ENCODE data around the gene AFDN. TPM values are rescaled to one million over a fixed set of nuclear protein-coding genes. Genes with fewer than 3 reads are reported as not detected.

Gene AFDN
- total RNA-seq, 4 donors from 2014 or later = 66.9 to 88.0 (median 75.3) TPM

GRCh38 chr6:167949121-167949684, 122.5 kb downstream of the AFDN start:
- intact Hi-C loops (cut with DNase I) = no loop called here

GRCh38 chr6:167951781-167952511, 125.2 kb downstream of the AFDN start:
- 97% methylated on average over 27 of the region's 29 CpGs for WGBS
- DNase-seq (ENCODE audit: extremely low spot score) = no peak
- Histone ChIP-seq H3K9me3 (no peaks in the 10 kb centered on the region), H3K27me3 (no peaks in the 10 kb centered on the region), H3K4me1 (peaks cover 0 to 6% (median 0%) of the 10 kb centered on the region in 4 donors), H3K36me3 (peaks cover 38 to 74% (median 59%) of the 10 kb centered on the region in 4 donors), H3K27ac (replicated peaks in 1 of 4) (no peak overlapping the region), H3K4me3 (no peak overlapping the region)
- intact Hi-C loops (cut with DNase I) = no loop called here
- TF ChIP-seq EP300 (IDR thresholded peaks at IDR 0.05) (no peak), CTCF (IDR thresholded peaks at IDR 0.05) (no peak), POLR2AphosphoS5 (IDR thresholded peaks at IDR 0.05) (no peak), POLR2A (IDR thresholded peaks at IDR 0.05; ENCODE audit: low read depth) (no peak)

More at GRCh38 chr6:167949121-167949684, 122.5 kb downstream of the AFDN start:
- TF ChIP-seq EP300 (IDR thresholded peaks at IDR 0.05) = no peak
- Histone ChIP-seq H3K4me1 (no peaks in the 10 kb centered on the region), H3K36me3 (peaks cover 35 to 93% (median 73%) of the 10 kb centered on the region in 4 donors), H3K9me3 (no peaks in the 10 kb centered on the region), H3K27me3 (no peaks in the 10 kb centered on the region), H3K27ac (replicated peaks in 1 of 4) (no peak overlapping the region), H3K4me3 (no peak overlapping the region)
- no peak for DNase-seq (ENCODE audit: extremely low spot score)
- WGBS = 86% methylated on average over 7 of the region's 7 CpGs

GRCh38 chr6:167952512-167952859, 125.8 kb downstream of the AFDN start:
- no peaks in the 10 kb centered on the region for H3K9me3 ChIP-seq
- no peak for DNase-seq (ENCODE audit: extremely low spot score)
- TF ChIP-seq CTCF (IDR thresholded peaks at IDR 0.05) (no peak), POLR2AphosphoS5 (IDR thresholded peaks at IDR 0.05) (no peak), POLR2A (IDR thresholded peaks at IDR 0.05; ENCODE audit: low read depth) (no peak), EP300 (IDR thresholded peaks at IDR 0.05) (no peak)
- peaks cover 0 to 12% (median 0%) of the 10 kb centered on the region in 4 donors for H3K4me1 ChIP-seq
- no peak overlapping the region for H3K27ac ChIP-seq (replicated peaks in 1 of 4)
- H3K36me3 ChIP-seq = peaks cover 38 to 72% (median 56%) of the 10 kb centered on the region in 4 donors
- H3K27me3 ChIP-seq = no peaks in the 10 kb centered on the region
- intact Hi-C loops (cut with DNase I) = no loop called here
- H3K4me3 ChIP-seq = no peak overlapping the region
- 93% methylated on average over 1 of the region's 1 CpG for WGBS

GRCh38 chr6:167953551-167953950, 126.8 kb downstream of the AFDN start:
- peaks cover 32 to 61% (median 45%) of the 10 kb centered on the region in 4 donors for H3K36me3 ChIP-seq
- H3K4me3 ChIP-seq = no peak overlapping the region
- no peak overlapping the region for H3K27ac ChIP-seq (replicated peaks in 1 of 4)
- DNase-seq (ENCODE audit: extremely low spot score) = no peak
- 96% methylated on average over 5 of the region's 5 CpGs for WGBS
- no peaks in the 10 kb centered on the region for H3K27me3 ChIP-seq
- H3K9me3 ChIP-seq = no peaks in the 10 kb centered on the region
- H3K4me1 ChIP-seq = peaks cover 0 to 12% (median 0%) of the 10 kb centered on the region in 4 donors
- intact Hi-C loops (cut with DNase I) = no loop called here
- TF ChIP-seq POLR2A (IDR thresholded peaks at IDR 0.05; ENCODE audit: low read depth) = no peak
- no peak for TF ChIP-seq CTCF (IDR thresholded peaks at IDR 0.05)
- no peak for TF ChIP-seq POLR2AphosphoS5 (IDR thresholded peaks at IDR 0.05)
- TF ChIP-seq EP300 (IDR thresholded peaks at IDR 0.05) = no peak

- peaks cover 26 to 55% (median 39%) of the 10 kb centered on the region in 4 donors for H3K36me3 ChIP-seq
- WGBS = 96% methylated on average over 3 of the region's 3 CpGs
These were observed 127.4 kb downstream of the AFDN start for GRCh38 chr6:167954151-167954550.

More at GRCh38 chr6:167954151-167954550, 127.4 kb downstream of the AFDN start:
- no peak for TF ChIP-seq CTCF (IDR thresholded peaks at IDR 0.05)
- no peak for DNase-seq (ENCODE audit: extremely low spot score)
- intact Hi-C loops (cut with DNase I) = no loop called here
- H3K4me3 ChIP-seq = no peak overlapping the region
- H3K27ac ChIP-seq (replicated peaks in 1 of 4) = no peak overlapping the region
- H3K27me3 ChIP-seq = no peaks in the 10 kb centered on the region
- H3K4me1 ChIP-seq = peaks cover 0 to 12% (median 0%) of the 10 kb centered on the region in 4 donors
- no peaks in the 10 kb centered on the region for H3K9me3 ChIP-seq
